ENCODE measurements around the gene POFUT2.
A peak's percentile ranks its signal among the peaks of the same experiment; 100 is the strongest.

The POFUT2 gene

GRCh38 chr21:45287438-45288391, at the start of gene POFUT2:
Gene POFUT2, minus strand, starts transcription at chr21:45287895. Its CDS starts 24 bp downstream, at chr21:45287871.
- DNase-seq (ENCODE audit: low spot score) = peak; percentile 99

- no peak for DNase-seq (ENCODE audit: low spot score)
Observed at GRCh38 chr21:45336870-45337269, 49.2 kb upstream of the POFUT2 start.

- DNase-seq (ENCODE audit: low spot score) = no peak
Observed at GRCh38 chr21:45336535-45336810, 48.8 kb upstream of the POFUT2 start.

GRCh38 chr21:45335761-45336534, 48.3 kb upstream of the POFUT2 start:
- DNase-seq (ENCODE audit: low spot score) = no peak

GRCh38 chr21:45335151-45335760, 47.6 kb upstream of the POFUT2 start:
- DNase-seq (ENCODE audit: low spot score) = no peak

GRCh38 chr21:45334591-45335081, 46.9 kb upstream of the POFUT2 start:
- DNase-seq (ENCODE audit: low spot score) = no peak

- DNase-seq (ENCODE audit: low spot score) = no peak
Observed at GRCh38 chr21:45334134-45334533, 46.4 kb upstream of the POFUT2 start.

- DNase-seq (ENCODE audit: low spot score) = no peak
Observed at GRCh38 chr21:45333583-45334121, 46.0 kb upstream of the POFUT2 start.

GRCh38 chr21:45332981-45333582, 45.4 kb upstream of the POFUT2 start:
- DNase-seq (ENCODE audit: low spot score) = no peak

- DNase-seq (ENCODE audit: low spot score) = no peak
Observed at GRCh38 chr21:45332415-45332814, 44.7 kb upstream of the POFUT2 start.

GRCh38 chr21:45331531-45332147, 43.9 kb upstream of the POFUT2 start:
- no peak for DNase-seq (ENCODE audit: low spot score)

GRCh38 chr21:45330851-45331261, 43.2 kb upstream of the POFUT2 start:
- DNase-seq (ENCODE audit: low spot score) = no peak

- DNase-seq (ENCODE audit: low spot score) = no peak
Observed at GRCh38 chr21:45330075-45330781, 42.5 kb upstream of the POFUT2 start.

- no peak for DNase-seq (ENCODE audit: low spot score)
Observed at GRCh38 chr21:45329261-45330074, 41.8 kb upstream of the POFUT2 start.

- DNase-seq (ENCODE audit: low spot score) = no peak
Observed at GRCh38 chr21:45328198-45329091, 40.8 kb upstream of the POFUT2 start.

GRCh38 chr21:45327441-45328197, 39.9 kb upstream of the POFUT2 start:
- DNase-seq (ENCODE audit: low spot score) = no peak

- DNase-seq (ENCODE audit: low spot score) = no peak
Observed at GRCh38 chr21:45326891-45327440, 39.3 kb upstream of the POFUT2 start.
